Measurements from ENCODE around the gene SERPINA12.
"Not testable (repeated sequence)": the region's sequence is repeated elsewhere in the genome, so short reads cannot be mapped to it uniquely, and the experiment has no call there.

The SERPINA12 gene

GRCh38 chr14:94483071-94483451, 26.2 kb downstream of the SERPINA12 start:
- no peak for TF ChIP-seq CTCF (IDR thresholded peaks at IDR 0.05; ENCODE audit: insufficient read depth, low read depth, low read length, missing control alignments)
- no peak overlapping the region for H3K4me3 ChIP-seq (ENCODE audit: low read length)
- DNase-seq (ENCODE audit: low read depth) = no peak

- DNase-seq (ENCODE audit: low read depth); H3K4me3 ChIP-seq (ENCODE audit: low read length): not testable (repeated sequence)
Measured at GRCh38 chr14:94482132-94483070, 26.9 kb downstream of the SERPINA12 start.

- H3K4me3 ChIP-seq (ENCODE audit: low read length) = no peak overlapping the region
- TF ChIP-seq CTCF (IDR thresholded peaks at IDR 0.05; ENCODE audit: insufficient read depth, low read depth, low read length, missing control alignments) = no peak
- peak; percentile 52 for DNase-seq (ENCODE audit: low read depth)
Measured at GRCh38 chr14:94481468-94482131, 27.7 kb downstream of the SERPINA12 start.

GRCh38 chr14:94480809-94481208, 28.5 kb downstream of the SERPINA12 start:
- H3K4me3 ChIP-seq (ENCODE audit: low read length) = no peak overlapping the region
- no peak for DNase-seq (ENCODE audit: low read depth)
- no peak for TF ChIP-seq CTCF (IDR thresholded peaks at IDR 0.05; ENCODE audit: insufficient read depth, low read depth, low read length, missing control alignments)

GRCh38 chr14:94478420-94478819, 30.8 kb downstream of the SERPINA12 start:
- no peak overlapping the region for H3K4me3 ChIP-seq (ENCODE audit: low read length)
- no peak for DNase-seq (ENCODE audit: low read depth)
- TF ChIP-seq CTCF (IDR thresholded peaks at IDR 0.05; ENCODE audit: insufficient read depth, low read depth, low read length, missing control alignments) = no peak

GRCh38 chr14:94476023-94476422, 33.2 kb downstream of the SERPINA12 start, which contains the start of gene SERPINA9:
TSS of gene SERPINA9 (minus strand) at chr14:94476197. CDS start at chr14:94469840, 6,357 bp downstream.
- no peak within 1 kb of the TSS for H3K4me3 ChIP-seq (ENCODE audit: low read length)
- no peak for DNase-seq (ENCODE audit: low read depth)
- no peak for TF ChIP-seq CTCF (IDR thresholded peaks at IDR 0.05; ENCODE audit: insufficient read depth, low read depth, low read length, missing control alignments)

GRCh38 chr14:94474581-94475031, 34.7 kb downstream of the SERPINA12 start:
- TF ChIP-seq CTCF (IDR thresholded peaks at IDR 0.05; ENCODE audit: insufficient read depth, low read depth, low read length, missing control alignments) = no peak
- peak; percentile 29 for DNase-seq (ENCODE audit: low read depth)
- no peak overlapping the region for H3K4me3 ChIP-seq (ENCODE audit: low read length)
